22Rv1 (cell line): Measurements from ENCODE around the gene NBDY.

Experiments used
- CTCF ChIP-seq: fragments of 450-650 bp; IDR thresholded peaks from 2 replicates; pipeline ENCODE4 v1.5.1; 2017; ENCODE audit warnings: mild to moderate bottlenecking
- ZFX ChIP-seq: fragments of 450-650 bp; IDR thresholded peaks from 2 replicates; pipeline ENCODE4 v1.6.1; 2017; ENCODE audit warnings: antibody characterized with exemption, borderline replicate concordance

- no peak for TF ChIP-seq CTCF
- no peak for TF ChIP-seq ZFX
These were observed 9.6 kb downstream of the NBDY start for GRCh38 chrX:56738670-56739069.
